ENCODE results near the gene TTC22. TPM values are rescaled to one million over a fixed set of nuclear protein-coding genes. Genes with fewer than 3 reads are reported as not detected.

TTC22 gene
- total RNA-seq, 4 donors from 2014 or later, result 0.10 to 0.24 (median 0.13) TPM; not detected in 1

DNA sequence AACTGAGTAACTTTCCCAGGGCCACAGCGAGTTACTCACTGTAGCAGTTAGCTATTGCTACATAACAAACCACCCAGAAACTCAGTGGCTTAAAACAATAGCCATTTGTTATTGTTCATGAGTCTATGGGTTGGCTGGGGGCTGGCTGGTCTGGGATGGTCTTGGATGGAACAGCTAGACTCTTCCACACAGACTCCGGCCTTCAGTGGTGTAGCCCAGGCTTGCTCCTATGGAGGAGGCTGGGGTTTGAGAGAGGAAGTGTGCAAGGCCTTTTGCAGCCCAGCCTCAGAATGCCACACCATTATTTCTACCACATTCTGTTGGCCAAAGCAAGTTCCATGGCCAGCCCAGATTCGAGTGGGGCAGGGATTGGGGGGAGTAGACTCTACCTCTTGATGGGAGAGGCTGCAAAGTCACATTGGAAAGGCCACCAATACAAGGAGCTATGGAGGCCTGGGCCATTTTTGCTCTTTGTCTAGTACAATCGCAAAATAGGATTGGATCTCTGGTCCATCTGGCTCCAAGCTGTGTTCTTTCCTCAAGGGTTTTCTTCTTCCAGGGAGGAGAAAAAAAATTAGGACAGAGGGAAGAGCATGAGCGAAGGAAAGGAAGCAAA is 37.5 kb upstream of the TTC22 start:
- in situ Hi-C loops (cut with MboI; ENCODE audit: low sequenced_read_pairs in 4 of 4) (no loop called here), intact Hi-C loops (cut with DNase I; ENCODE audit: low total_unique reads) (no loop called here)
- no peak for DNase-seq
- ATAC-seq, result no peak
- TF ChIP-seq, protein P1, sequence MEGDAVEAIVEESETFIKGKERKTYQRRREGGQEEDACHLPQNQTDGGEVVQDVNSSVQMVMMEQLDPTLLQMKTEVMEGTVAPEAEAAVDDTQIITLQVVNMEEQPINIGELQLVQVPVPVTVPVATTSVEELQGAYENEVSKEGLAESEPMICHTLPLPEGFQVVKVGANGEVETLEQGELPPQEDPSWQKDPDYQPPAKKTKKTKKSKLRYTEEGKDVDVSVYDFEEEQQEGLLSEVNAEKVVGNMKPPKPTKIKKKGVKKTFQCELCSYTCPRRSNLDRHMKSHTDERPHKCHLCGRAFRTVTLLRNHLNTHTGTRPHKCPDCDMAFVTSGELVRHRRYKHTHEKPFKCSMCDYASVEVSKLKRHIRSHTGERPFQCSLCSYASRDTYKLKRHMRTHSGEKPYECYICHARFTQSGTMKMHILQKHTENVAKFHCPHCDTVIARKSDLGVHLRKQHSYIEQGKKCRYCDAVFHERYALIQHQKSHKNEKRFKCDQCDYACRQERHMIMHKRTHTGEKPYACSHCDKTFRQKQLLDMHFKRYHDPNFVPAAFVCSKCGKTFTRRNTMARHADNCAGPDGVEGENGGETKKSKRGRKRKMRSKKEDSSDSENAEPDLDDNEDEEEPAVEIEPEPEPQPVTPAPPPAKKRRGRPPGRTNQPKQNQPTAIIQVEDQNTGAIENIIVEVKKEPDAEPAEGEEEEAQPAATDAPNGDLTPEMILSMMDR (IDR thresholded peaks at IDR 0.05 in 4 of 5, conservative IDR thresholded peaks at IDR 0.05 in 1 of 5), result no peak
- no peak for TF ChIP-seq POLR2A (IDR thresholded peaks at IDR 0.05)
- H3K4me3 ChIP-seq, result no peak overlapping the region
- no peaks in the 10 kb centered on the region for H3K36me3 ChIP-seq
- no peaks in the 10 kb centered on the region for H3K9me3 ChIP-seq
- H3K4me1 ChIP-seq, result no peaks in the 10 kb centered on the region
- H3K27ac ChIP-seq, result no peak overlapping the region
- no peaks in the 10 kb centered on the region for H3K27me3 ChIP-seq

DNA sequence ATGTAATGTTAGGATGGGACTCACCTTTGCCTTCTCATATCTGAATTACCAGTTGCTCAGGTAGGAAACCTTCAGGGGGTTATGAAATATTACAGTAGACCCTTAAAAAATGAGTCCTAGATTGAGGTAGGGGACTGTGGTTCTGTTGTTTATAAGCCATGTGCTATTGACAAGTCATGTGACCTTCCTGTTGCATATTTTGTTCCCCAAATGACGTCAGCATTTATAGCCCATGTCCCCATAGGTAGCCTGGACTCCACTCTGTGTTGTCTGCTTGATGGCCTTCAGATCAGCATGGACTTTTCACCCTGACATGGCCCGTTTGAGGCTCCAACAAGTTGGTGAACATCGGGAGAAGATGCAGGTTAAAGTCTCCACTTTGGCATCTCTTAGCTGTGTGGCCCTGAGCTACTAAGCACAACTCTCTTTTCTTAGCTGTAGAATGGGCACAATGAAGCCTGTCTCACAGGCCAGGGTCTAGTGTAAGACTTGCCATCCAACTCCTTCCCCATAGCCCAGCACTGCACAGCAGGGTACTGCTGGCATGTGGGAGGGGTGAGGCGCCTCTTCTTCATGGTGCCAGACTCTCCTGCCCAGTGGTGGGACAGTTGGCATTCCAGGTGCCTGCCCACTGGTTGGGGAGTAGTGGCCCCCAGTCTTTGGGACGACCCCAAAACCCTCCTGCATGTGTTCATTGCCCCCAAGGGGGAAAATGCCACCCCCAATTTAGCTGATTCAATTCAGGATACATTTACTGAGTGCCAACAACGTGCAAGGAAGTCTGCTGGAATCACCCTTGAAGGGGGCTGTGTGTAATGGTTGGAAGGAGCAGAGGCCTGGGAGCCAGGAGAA is 36.1 kb upstream of the TTC22 start:
- Histone ChIP-seq H3K27me3 (no peaks in the 10 kb centered on the region), H3K27ac (no peak overlapping the region), H3K4me3 (no peak overlapping the region), H3K9me3 (no peaks in the 10 kb centered on the region), H3K36me3 (no peaks in the 10 kb centered on the region), H3K4me1 (no peaks in the 10 kb centered on the region)
- ATAC-seq (no peak), DNase-seq (no peak)
- in situ Hi-C loops (cut with MboI; ENCODE audit: low sequenced_read_pairs in 4 of 4), result no loop called here
- intact Hi-C loops (cut with DNase I; ENCODE audit: low total_unique reads), result no loop called here
- TF ChIP-seq POLR2A (IDR thresholded peaks at IDR 0.05), result no peak
- TF ChIP-seq, protein P1 (IDR thresholded peaks at IDR 0.05 in 4 of 5, conservative IDR thresholded peaks at IDR 0.05 in 1 of 5), result no peak

DNA sequence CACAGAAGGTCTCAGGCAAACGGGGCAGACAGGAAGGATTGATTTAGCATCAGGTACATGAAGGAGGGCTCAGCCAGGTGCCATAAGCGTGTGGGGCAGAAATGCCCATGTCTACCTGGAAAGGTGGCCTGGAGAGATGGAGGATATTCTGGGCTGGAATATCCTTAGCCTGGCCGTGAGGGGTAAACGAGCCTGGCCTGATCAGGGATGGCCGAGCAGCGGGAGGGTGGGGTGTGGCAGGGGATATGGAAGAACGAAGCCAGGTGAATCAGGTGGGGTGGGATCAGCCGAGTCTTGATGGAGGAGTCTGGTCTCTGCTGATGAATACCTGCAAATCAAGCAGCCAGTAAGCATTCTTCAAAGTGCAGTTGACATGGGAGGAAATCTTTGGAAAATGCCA is 35.5 kb upstream of the TTC22 start:
- TF ChIP-seq POLR2A (IDR thresholded peaks at IDR 0.05), result no peak
- TF ChIP-seq, protein P1 (IDR thresholded peaks at IDR 0.05 in 4 of 5, conservative IDR thresholded peaks at IDR 0.05 in 1 of 5), result no peak

DNA sequence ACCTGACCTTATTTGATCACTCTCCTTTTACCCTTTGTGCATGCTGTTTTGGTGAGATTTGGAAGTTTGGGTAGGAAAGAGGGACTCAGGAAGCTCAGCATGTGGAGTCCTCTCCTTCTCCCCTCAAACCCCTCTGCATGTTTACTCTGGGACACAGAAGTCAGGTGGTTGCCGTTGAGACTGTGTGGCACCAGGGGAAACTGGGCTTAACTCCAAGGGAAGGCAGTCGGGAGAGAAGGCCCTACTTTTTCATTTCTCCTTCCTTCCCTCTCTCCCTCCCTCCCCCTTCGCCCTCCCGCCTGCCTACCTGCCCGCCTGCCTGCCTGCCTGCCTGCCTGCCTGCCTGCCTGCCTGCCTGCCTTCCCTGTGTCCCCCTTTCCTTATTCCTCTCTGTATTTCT is 34.8 kb upstream of the TTC22 start:
- TF ChIP-seq, protein P1 (IDR thresholded peaks at IDR 0.05 in 4 of 5, conservative IDR thresholded peaks at IDR 0.05 in 1 of 5), result no peak
- TF ChIP-seq POLR2A (IDR thresholded peaks at IDR 0.05), result no peak
- intact Hi-C loops (cut with DNase I; ENCODE audit: low total_unique reads), result no loop called here
- peaks cover 0 to 3% (median 0%) of the 10 kb centered on the region in 3 donors for H3K9me3 ChIP-seq
- no peak overlapping the region for H3K27ac ChIP-seq
- no peaks in the 10 kb centered on the region for H3K27me3 ChIP-seq
- ATAC-seq (no peak), DNase-seq (no peak)
- H3K4me1 ChIP-seq, result no peaks in the 10 kb centered on the region
- in situ Hi-C loops (cut with MboI; ENCODE audit: low sequenced_read_pairs in 4 of 4), result no loop called here
- no peaks in the 10 kb centered on the region for H3K36me3 ChIP-seq
- H3K4me3 ChIP-seq, result no peak overlapping the region

More for the DNA sequence above, 35.5 kb upstream of the TTC22 start:
- in situ Hi-C loops (cut with MboI; ENCODE audit: low sequenced_read_pairs in 4 of 4), result no loop called here
- no peak for DNase-seq
- H3K4me3 ChIP-seq, result no peak overlapping the region
- no peaks in the 10 kb centered on the region for H3K36me3 ChIP-seq
- no peak for ATAC-seq
- no peaks in the 10 kb centered on the region for H3K9me3 ChIP-seq
- intact Hi-C loops (cut with DNase I; ENCODE audit: low total_unique reads), result no loop called here
- no peak overlapping the region for H3K27ac ChIP-seq
- H3K27me3 ChIP-seq, result no peaks in the 10 kb centered on the region
- H3K4me1 ChIP-seq, result no peaks in the 10 kb centered on the region
